ENCODE data around the gene CTRB2.
"Not testable (repeated sequence)": the region's sequence is repeated elsewhere in the genome, so short reads cannot be mapped to it uniquely, and the experiment has no call there.

The CTRB2 gene

DNA sequence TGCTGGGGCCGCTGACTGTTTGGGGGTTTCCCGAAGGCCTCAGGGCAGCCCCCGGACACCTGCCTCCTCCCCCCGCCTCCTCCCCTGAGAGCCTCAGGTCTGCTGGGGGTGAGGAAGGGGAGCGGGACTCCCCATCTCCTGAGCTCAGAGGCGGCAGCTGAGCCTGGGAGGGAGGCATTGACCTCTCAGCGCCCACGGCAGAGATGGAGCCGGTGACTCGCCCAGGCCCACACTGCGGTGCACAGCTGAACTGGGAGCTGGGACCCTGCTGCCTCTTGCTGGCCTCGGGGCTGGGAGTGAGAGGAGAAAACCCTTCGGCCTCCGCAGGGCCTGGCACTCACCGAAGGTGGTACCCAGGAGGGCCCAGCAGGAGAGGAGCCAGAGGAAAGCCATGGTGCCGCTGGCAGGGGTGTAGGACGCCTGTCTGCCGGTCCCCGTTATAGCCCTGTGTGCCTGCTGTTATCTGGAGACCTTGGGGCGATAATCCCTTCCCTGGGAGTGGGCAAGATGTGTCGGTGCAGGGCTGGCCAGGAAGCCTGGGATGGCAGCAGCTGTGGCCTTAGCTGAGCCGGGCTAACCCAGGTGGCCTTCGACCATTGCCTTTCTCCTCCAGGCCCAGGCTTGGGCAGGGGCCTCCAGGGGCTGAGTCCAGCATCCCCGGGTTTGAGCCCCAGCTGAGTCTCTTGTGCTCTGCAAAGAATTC lies at the start of gene CTRB2:
TSS of gene CTRB2 (minus strand) at position 413 of the 703 bp plus-strand sequence. CDS start at position 393, 20 bp downstream.
- DNase-seq, result no peak

- DNase-seq, result no peak
Measured at GRCh38 chr16:75256059-75256571, 49.2 kb upstream of the CTRB2 start.

DNA sequence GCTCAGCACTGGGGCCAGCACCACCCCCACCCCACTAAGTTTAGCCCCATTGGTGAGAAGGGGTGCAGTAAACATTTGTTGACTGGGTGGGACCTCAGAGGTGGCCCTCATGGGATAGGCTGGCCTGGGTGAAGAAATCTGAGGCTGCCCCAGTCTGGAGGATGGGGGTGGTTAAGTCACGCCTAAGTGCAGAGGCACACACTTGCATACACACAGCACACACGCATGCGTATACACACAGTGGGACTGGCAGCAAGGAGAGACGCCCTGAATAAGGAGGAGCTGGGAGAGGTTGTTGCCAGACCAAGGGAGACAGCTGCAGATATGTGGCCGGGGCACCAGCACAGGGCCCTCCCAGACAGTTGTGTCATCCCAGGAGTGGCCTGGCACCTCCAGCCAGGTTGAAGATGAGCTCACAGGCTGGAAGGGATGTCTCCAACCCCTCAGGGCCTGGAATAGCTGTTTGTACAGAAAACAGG lies 47.4 kb upstream of the CTRB2 start:
- DNase-seq, result no peak

DNA sequence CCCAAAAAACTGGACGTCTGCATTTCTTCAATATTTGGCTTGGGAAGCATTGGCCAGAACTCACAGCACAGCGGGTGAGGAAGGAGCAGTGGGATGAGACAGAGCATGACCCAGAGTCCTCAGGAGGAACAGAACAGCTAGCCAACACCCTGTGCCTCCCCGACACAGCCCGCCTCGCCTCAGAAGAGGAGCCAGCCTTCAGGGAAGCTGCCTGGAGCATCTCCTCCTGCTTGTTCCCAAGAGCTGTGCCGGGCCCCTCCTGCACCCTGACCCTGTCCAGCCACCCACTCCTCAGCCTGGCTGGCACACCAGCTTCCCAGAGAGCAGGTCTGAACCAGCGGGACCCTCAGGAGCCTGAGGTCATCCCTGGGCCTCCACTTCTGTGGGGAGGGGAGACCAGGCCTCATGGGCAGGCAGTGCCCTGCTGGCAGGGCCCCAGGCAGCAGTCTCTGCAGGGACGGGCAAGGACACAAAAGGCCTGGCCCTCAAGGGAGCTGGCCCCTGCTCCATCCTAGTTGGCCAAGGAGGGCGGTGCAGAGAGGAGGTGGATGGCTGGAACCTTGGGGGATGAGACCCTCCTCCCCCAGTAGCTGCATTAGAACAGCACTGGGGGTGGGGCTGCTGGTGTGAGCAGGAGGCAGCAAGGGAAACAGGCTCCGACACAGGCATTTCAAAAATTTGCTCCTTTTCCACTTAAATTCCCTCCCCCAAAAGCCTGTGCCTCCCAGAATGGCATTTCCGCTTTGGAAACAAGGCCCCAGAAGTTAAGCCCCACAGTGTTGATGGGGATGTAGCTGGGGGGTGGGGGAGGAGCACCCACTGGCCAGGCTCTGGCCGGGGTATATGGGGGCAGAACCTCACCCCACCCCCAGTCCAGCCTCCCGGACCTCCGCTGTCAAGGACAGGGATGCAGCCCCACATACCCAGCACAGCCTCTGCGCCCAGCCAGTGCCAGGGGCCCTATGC lies 46.3 kb upstream of the CTRB2 start:
- DNase-seq, result no peak

GRCh38 chr16:75252049-75252864 lies 45.3 kb upstream of the CTRB2 start:
- no peak for DNase-seq

GRCh38 chr16:75251280-75252048 lies 44.5 kb upstream of the CTRB2 start, which contains the start of gene BCAR1:
Gene BCAR1 (minus strand): TSS chr16:75251624. CDS start chr16:75251482, 142 bp downstream.
- no peak for DNase-seq

GRCh38 chr16:75250809-75251279 lies 43.9 kb upstream of the CTRB2 start:
- no peak for DNase-seq

- no peak for DNase-seq
Measured at GRCh38 chr16:75250089-75250808, 43.3 kb upstream of the CTRB2 start.

GRCh38 chr16:75249441-75249840 lies 42.5 kb upstream of the CTRB2 start:
- no peak for DNase-seq

- no peak for DNase-seq
Measured at GRCh38 chr16:75248536-75249380, 41.8 kb upstream of the CTRB2 start.

GRCh38 chr16:75248142-75248535 lies 41.2 kb upstream of the CTRB2 start:
- DNase-seq, result no peak

DNA sequence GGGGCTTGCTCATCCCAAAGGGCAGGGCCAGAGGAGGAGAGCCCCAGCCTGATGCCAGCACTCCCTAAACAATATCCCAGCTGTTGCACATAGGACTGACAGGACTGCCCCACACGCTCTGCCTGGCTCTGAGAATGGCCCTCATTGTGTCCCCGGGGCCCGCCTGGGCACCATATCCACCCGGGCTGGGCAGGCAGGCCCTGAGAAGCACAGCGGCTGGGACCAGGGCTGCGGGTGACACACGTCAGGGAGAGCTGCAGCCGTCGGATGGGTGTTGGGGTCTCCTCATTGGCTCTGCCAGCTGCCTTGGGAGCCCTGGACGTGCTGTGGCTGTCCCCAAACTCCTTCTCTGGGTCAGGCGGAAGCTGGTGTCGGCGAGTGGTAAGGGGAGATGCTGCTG lies 40.3 kb upstream of the CTRB2 start:
- DNase-seq, result no peak

DNA sequence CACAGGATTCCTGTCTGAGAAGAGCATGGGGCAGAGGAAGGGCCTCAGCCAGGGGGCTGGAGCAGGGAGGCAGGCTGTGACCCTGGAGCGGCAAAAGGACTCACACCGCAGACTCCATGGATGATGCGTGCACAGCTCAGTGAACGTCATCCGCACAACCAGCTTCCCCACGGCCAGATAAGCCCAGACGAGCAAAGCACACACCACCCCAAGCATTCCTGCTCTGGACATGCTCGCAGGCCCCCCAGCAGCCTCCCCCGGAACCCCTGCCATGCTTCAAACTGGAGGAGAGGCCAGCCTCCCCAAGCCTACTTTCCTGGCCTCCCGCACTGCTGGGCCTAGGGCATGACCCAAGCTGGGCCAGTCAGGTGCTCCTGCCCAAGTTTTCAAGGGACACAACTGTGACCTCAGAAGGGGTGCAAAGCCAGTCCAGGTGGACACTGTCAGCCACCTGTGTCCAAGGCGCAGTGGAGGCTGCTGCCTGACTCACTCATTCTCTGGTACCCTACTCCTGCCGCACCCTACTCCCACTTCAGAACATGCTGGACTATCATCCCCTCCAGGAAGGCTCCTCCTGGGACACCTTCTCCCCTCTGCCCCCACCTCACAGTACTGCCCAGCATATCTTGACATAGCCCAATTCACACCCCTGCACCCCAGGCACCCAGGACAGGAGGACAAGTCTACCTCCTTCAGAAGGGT lies 39.7 kb upstream of the CTRB2 start:
- DNase-seq, result no peak

DNA sequence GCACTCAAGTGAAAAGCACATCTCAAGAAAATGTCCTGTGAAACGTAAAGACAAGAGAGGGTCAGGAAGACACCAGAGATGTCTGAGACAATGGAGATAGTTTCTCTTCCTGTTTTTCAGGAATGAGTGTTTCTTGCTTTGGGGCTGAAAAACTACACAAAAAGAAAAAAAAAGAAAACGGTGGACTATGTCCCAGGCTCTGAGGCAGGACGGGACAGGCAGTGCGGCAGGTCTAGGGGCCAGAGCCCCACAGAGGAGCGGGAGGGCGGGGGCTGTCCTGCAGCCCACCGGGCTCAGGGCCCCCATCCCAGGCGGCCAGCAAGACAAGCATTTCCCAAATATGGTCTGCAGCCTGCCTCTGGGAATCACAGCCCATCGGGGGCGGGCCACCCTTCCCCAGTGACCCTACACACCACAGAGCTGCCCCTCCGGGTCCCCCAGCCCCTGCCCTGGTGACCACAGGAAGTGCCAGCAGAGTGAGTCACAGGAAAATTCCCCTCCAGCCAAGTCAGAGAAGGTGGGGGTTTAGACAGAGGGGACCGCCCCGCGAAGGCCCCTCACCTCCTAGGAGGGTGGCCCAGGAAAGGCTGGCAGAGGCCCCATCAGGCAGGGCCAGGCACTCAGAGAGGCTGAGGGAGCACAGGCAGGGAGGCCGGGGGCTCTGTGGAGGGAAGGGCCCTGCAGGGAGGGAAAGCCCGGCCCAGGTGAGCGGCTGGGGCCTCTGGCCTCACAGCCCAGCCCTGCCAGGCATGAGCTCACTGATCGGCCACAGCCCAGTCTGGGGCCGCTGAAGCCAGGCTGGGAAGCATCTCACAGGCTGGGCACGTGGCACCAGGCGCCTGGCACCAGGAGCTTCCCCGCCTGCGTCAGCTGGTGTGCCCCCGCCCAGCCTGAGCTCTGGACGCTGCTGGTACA lies 38.1 kb upstream of the CTRB2 start:
- no peak for DNase-seq

DNA sequence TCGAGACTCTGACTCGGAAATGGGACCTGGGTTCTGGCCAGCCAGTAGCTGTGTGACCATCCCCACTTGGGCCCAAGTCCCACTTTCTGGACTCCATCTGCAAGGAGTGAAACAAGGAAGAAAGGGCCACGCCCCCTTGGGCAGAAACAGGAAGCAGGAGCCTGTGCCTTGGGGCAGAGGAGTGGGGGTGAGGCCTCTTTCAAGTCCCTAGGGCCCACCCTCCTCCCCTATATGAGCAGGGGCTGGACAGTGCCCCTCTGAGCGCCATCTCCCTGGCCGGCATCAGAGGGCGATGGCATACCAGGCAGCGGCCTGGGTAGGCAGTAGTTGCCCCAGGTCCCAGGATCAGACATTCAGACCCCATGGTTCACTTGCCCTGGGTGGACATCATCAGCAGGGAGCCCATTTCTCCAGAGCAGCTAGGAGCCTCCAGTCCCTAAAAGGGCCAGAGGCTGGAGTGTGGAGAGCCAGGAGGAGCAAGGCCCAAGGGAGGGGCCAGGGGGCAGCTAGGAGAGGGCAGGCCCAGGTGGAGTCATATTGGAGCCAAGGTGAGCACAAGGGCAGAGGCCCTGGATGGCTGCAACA lies 37.4 kb upstream of the CTRB2 start:
- DNase-seq, result no peak

DNA sequence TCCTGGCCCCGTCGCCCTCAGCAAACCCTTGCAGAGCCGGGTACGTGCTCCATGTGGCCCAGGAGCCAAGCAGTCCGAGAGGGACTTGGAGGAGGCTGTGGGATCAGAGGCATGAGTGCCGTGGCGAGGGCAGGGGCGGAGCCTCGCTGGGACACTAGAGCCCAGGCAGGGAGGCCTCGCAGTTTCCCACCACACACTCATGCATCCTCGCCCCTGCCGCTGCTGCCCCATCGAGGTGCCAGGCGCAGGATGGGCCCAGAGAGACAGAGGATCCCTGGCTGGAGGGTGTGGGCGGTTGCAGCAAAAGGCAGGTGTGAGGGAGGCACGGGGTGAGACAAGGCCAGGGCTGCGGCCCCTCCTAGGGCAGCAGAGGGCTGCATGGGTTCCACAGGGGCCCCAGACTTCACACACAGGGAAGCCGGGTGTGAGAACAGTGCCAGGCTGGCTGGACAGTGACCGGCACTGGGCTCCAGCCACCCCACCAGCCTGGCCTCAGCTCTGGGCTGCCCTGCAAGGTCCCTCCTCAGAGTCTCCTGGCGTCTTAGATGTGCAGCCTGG lies 36.8 kb upstream of the CTRB2 start:
- no peak for DNase-seq

DNA sequence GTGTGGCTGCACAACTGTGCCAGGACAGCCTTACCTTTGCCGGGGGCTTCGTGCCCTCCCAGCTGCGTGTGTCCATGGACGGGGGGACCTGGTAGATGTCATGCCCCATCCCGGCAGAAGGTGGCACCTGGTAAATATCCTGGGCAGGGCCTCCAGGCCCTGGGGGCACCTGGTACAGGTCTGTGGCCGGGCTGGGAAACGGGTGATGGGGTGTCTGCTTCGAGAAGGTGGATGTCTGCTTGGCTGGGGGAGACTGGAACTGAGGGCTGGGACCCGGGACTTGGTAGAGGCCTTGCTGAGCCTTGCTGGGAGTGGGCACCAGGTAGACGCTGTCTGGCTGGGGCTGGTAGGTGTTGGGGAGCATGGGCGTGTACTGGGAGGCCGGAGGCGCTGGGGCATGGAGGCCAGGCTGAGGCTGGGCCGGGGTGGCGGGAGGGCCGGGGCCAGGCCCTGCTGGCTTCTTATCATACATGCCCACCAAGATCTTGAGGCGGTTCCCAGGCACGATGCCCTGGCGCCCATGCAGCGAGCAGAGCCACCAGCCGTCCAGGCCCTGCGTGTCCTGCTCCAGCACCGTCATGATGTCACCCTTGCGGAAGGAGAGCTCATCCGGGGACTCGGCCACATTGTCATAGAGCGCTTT lies 35.6 kb upstream of the CTRB2 start:
- DNase-seq, result not testable (repeated sequence)
